Astrocyte (in vitro differentiated cells and primary cell): ENCODE data around the gene SLIT3. TPM values are rescaled to one million over a fixed set of nuclear protein-coding genes. Genes with fewer than 3 reads are reported as not detected.

Source experiments
- DNase-seq: peaks from one replicate; pipeline ENCODE4 v3.0.0-alpha.2; 2010; ENCODE audit warnings: low read depth
- FAIRE-seq: peaks from 2 replicates; lab custom pipeline; 2011; peaks lifted over from hg19 to GRCh38; lab: Jason Lieb, UNC
- H2AFZ ChIP-seq: 2 replicates; pipeline ENCODE4 v1.6.0; 2012; ENCODE audit warnings: low read depth, low read length, inconsistent platforms
- H3K27ac ChIP-seq: 2 replicates; pipeline ENCODE4 v1.5.1; 2011; ENCODE audit warnings: low read depth, low read length, inconsistent platforms
- H3K27me3 ChIP-seq: 2 replicates; pipeline ENCODE4 v1.6.0; 2011; ENCODE audit warnings: low read length, inconsistent platforms; ENCODE audit not compliant: insufficient read depth
- H3K36me3 ChIP-seq: 2 replicates; pipeline ENCODE4 v1.5.1; 2011; ENCODE audit warnings: low read length, inconsistent platforms; ENCODE audit not compliant: insufficient read depth
- H3K4me1 ChIP-seq: 2 replicates; pipeline ENCODE4 v1.5.1; 2011; ENCODE audit warnings: low read length, inconsistent platforms; ENCODE audit not compliant: insufficient read depth
- H3K4me2 ChIP-seq: 2 replicates; pipeline ENCODE4 v1.6.0; 2012; ENCODE audit warnings: low read length, inconsistent platforms
- H3K4me3 ChIP-seq: 2 replicates; pipeline ENCODE4 v1.5.1; 2011; ENCODE audit warnings: low read depth, mild to moderate bottlenecking, low read length, inconsistent platforms; ENCODE audit not compliant: insufficient read depth
- H3K79me2 ChIP-seq: 2 replicates; pipeline ENCODE4 v1.6.0; 2012; ENCODE audit warnings: mild to moderate bottlenecking, low read length, inconsistent platforms; ENCODE audit not compliant: insufficient read depth
- H3K9ac ChIP-seq: 2 replicates; pipeline ENCODE4 v1.6.0; 2012; ENCODE audit warnings: mild to moderate bottlenecking, low read length, inconsistent platforms
- H3K9me3 ChIP-seq: 2 replicates; pipeline ENCODE4 v1.5.1; 2012; ENCODE audit warnings: low read depth, mild to moderate bottlenecking, low read length, inconsistent platforms; ENCODE audit not compliant: insufficient read depth
- H4K20me1 ChIP-seq: 2 replicates; pipeline ENCODE4 v1.6.0; 2012; ENCODE audit warnings: low read length, inconsistent platforms; ENCODE audit not compliant: insufficient read depth
- H3K27ac Mint-ChIP-seq: one replicate; pipeline ENCODE4 v1.8.0; 2021; ENCODE audit warnings: mild to moderate bottlenecking, mixed read lengths; ENCODE audit not compliant: unreplicated experiment
- H3K27me3 Mint-ChIP-seq: one replicate; pipeline ENCODE4 v1.8.0; 2021; ENCODE audit warnings: low read depth, mixed read lengths; ENCODE audit not compliant: unreplicated experiment
- H3K36me3 Mint-ChIP-seq: one replicate; pipeline ENCODE4 v1.8.0; 2021; ENCODE audit warnings: low read depth, mixed read lengths; ENCODE audit not compliant: unreplicated experiment
- H3K4me1 Mint-ChIP-seq: one replicate; pipeline ENCODE4 v1.8.0; 2021; ENCODE audit warnings: low read depth, mixed read lengths; ENCODE audit not compliant: unreplicated experiment
- H3K4me3 Mint-ChIP-seq: one replicate; pipeline ENCODE4 v1.8.0; 2021; ENCODE audit warnings: mild to moderate bottlenecking, moderate library complexity, mixed read lengths; ENCODE audit not compliant: unreplicated experiment
- H3K9me3 Mint-ChIP-seq: one replicate; pipeline ENCODE4 v1.8.0; 2021; ENCODE audit warnings: mild to moderate bottlenecking, mixed read lengths; ENCODE audit not compliant: unreplicated experiment
- EZH2 ChIP-seq: IDR thresholded peaks from 2 replicates; pipeline ENCODE4 v1.6.1; 2012; ENCODE audit warnings: mild to moderate bottlenecking, low read length, inconsistent platforms; ENCODE audit not compliant: insufficient read depth
- total RNA-seq: library from RNA; stranded (reverse); gene quantifications from 2 replicates; pipeline ENCODE4 v1.2.1, GENCODE V29; 2021
- TF ChIP-seq, protein P1 (sequence below): IDR thresholded peaks from 2 replicates; pipeline ENCODE4 v1.5.1; 2011; ENCODE audit warnings: low read depth, mild to moderate bottlenecking, inconsistent platforms, low read length, moderate library complexity; ENCODE audit not compliant: insufficient read depth

Gene SLIT3
- total RNA-seq, 1 donor from 2014 or later, result 20.7 TPM

GRCh38 chr5:168932400-168933189, 368.3 kb downstream of the SLIT3 start:
- Histone ChIP-seq H3K36me3 (no peaks in the 10 kb centered on the region), H3K9ac (no peak overlapping the region), H3K27me3 (no peaks in the 10 kb centered on the region), H2AFZ (no peak overlapping the region), H3K79me2 (no peaks in the 10 kb centered on the region), H4K20me1 (no peaks in the 10 kb centered on the region), H3K27ac (no peak overlapping the region), H3K4me2 (no peak overlapping the region), H3K9me3 (no peaks in the 10 kb centered on the region), H3K4me1 (peaks cover 5% of the 10 kb centered on the region), H3K4me3 (no peak overlapping the region)
- TF ChIP-seq, protein P1, sequence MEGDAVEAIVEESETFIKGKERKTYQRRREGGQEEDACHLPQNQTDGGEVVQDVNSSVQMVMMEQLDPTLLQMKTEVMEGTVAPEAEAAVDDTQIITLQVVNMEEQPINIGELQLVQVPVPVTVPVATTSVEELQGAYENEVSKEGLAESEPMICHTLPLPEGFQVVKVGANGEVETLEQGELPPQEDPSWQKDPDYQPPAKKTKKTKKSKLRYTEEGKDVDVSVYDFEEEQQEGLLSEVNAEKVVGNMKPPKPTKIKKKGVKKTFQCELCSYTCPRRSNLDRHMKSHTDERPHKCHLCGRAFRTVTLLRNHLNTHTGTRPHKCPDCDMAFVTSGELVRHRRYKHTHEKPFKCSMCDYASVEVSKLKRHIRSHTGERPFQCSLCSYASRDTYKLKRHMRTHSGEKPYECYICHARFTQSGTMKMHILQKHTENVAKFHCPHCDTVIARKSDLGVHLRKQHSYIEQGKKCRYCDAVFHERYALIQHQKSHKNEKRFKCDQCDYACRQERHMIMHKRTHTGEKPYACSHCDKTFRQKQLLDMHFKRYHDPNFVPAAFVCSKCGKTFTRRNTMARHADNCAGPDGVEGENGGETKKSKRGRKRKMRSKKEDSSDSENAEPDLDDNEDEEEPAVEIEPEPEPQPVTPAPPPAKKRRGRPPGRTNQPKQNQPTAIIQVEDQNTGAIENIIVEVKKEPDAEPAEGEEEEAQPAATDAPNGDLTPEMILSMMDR, result no peak
- TF ChIP-seq EZH2, result no peak
- Mint-ChIP-seq H3K36me3 (no peaks in the 10 kb centered on the region), H3K27me3 (peaks cover 6% of the 10 kb centered on the region), H3K4me1 (peaks cover 21% of the 10 kb centered on the region), H3K4me3 (no peak overlapping the region), H3K9me3 (no peaks in the 10 kb centered on the region), H3K27ac (no peak overlapping the region)
- DNase-seq (no peak), FAIRE-seq (no peak)

DNA sequence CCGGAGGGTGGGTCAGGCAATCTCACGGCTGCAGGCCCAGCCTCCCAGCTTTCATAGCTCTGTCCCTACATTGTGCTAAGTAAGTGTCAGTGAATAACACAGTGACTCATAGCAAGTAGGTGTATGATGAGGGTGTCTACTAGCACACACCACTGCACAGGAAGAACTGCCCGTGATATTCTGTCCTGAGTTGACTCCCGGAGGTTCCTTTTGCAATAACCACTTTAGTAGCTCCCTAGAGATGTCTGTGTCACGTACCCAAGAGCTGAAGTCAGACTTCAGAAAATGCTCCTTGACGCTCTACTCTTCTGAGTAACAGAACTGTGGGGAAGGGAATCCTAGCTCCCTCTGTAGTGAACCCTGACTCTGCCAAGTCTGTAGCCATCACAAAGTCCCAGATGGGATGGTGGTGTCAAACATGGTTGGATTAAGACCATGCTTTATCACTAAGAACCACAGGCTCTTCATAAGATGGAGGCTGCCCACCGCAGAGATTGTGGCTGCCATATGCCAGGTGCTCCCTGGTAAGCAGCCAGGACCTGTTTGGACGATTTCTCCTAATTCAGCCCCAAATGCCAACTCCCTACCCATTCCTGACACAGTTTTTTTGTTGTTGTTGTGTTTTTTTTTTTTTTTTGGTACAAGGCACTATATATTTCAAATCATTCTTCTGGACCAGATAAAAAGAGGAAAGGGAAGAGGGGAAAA, 369.1 kb downstream of the SLIT3 start:
- no peak overlapping the region for H2AFZ ChIP-seq
- peaks cover 5% of the 10 kb centered on the region for H3K4me1 ChIP-seq
- Mint-ChIP-seq H3K4me3 (no peak overlapping the region), H3K36me3 (no peaks in the 10 kb centered on the region), H3K9me3 (no peaks in the 10 kb centered on the region), H3K4me1 (peaks cover 21% of the 10 kb centered on the region), H3K27me3 (peaks cover 10% of the 10 kb centered on the region), H3K27ac (peak overlapping the region; percentile 41)
- DNase-seq, result peak; percentile 79
- H3K27me3 ChIP-seq, result no peaks in the 10 kb centered on the region
- TF ChIP-seq, protein P1, result no peak
- no peaks in the 10 kb centered on the region for H3K9me3 ChIP-seq
- H3K4me2 ChIP-seq, result peak overlapping the region; percentile 31
- no peak overlapping the region for H3K4me3 ChIP-seq
- peak; percentile 91 for FAIRE-seq
- H3K79me2 ChIP-seq, result no peaks in the 10 kb centered on the region
- no peak overlapping the region for H3K27ac ChIP-seq
- H3K36me3 ChIP-seq, result no peaks in the 10 kb centered on the region
- H4K20me1 ChIP-seq, result no peaks in the 10 kb centered on the region
- no peak overlapping the region for H3K9ac ChIP-seq

- no peak overlapping the region for H3K27ac Mint-ChIP-seq
- Histone ChIP-seq H3K27ac (no peak overlapping the region), H3K36me3 (no peaks in the 10 kb centered on the region), H3K4me3 (no peak overlapping the region), H3K9ac (no peak overlapping the region), H3K9me3 (no peaks in the 10 kb centered on the region), H3K79me2 (no peaks in the 10 kb centered on the region), H4K20me1 (no peaks in the 10 kb centered on the region), H3K27me3 (no peaks in the 10 kb centered on the region), H3K4me1 (peaks cover 5% of the 10 kb centered on the region), H2AFZ (no peak overlapping the region), H3K4me2 (no peak overlapping the region)
- H3K4me3 Mint-ChIP-seq, result no peak overlapping the region
- FAIRE-seq (no peak), DNase-seq (no peak)
- no peaks in the 10 kb centered on the region for H3K36me3 Mint-ChIP-seq
- no peak for TF ChIP-seq EZH2
- TF ChIP-seq, protein P1, result no peak
- H3K4me1 Mint-ChIP-seq, result peaks cover 17% of the 10 kb centered on the region
- H3K27me3 Mint-ChIP-seq, result peaks cover 18% of the 10 kb centered on the region
- H3K9me3 Mint-ChIP-seq, result no peaks in the 10 kb centered on the region
Observed at GRCh38 chr5:168929656-168930055, 371.3 kb downstream of the SLIT3 start.
